Vagina (tissue), 2 donors: Measurements from ENCODE around the gene RAB40C.

Experiments used
- CTCF ChIP-seq, 3 experiments: fragments of 450-650 bp in 2 of 3; fragments of 200-600 bp in 1 of 3; sonication (generic) in 1 of 3; IDR thresholded peaks; one replicate each; pipeline ENCODE4 v1.5.1; 2017 to 2019; ENCODE audit warnings: antibody characterized with exemption in 3 of 3, mild to moderate bottlenecking in 2 of 3, moderate library complexity in 2 of 3
- POLR2A ChIP-seq, 2 donors: fragments of 450-650 bp; IDR thresholded peaks; one replicate each; pipeline ENCODE4 v1.6.1; 2017; ENCODE audit warnings: antibody characterized with exemption in 2 of 2, mild to moderate bottlenecking in 2 of 2, moderate library complexity in 2 of 2

GRCh38 chr16:590815-591200 lies 942 bp downstream of the RAB40C start:
- TF ChIP-seq CTCF (IDR thresholded peaks at IDR 0.05): no peak
- TF ChIP-seq POLR2A (IDR thresholded peaks at IDR 0.05): no peak
